ENCODE results near the gene ATP5PB.

The ATP5PB gene

GRCh38 chr1:111476761-111477309 lies 27.6 kb downstream of the ATP5PB start:
- DNase-seq: no peak

- no peak for DNase-seq
These were observed 31.4 kb downstream of the ATP5PB start for GRCh38 chr1:111480674-111481073.

GRCh38 chr1:111481387-111482221 lies 32.3 kb downstream of the ATP5PB start:
- DNase-seq: peak; percentile 1 to 15

- DNase-seq: no peak
These were observed 33.9 kb downstream of the ATP5PB start for GRCh38 chr1:111483166-111483565.

- no peak for DNase-seq
These were observed 34.6 kb downstream of the ATP5PB start for GRCh38 chr1:111483876-111484275.

- DNase-seq: no peak
These were observed 35.2 kb downstream of the ATP5PB start for GRCh38 chr1:111484391-111485026.

GRCh38 chr1:111486431-111486830 lies 37.2 kb downstream of the ATP5PB start:
- DNase-seq: no peak

- DNase-seq: no peak
These were observed 37.9 kb downstream of the ATP5PB start for GRCh38 chr1:111487133-111487532.

GRCh38 chr1:111488669-111489068 lies 39.4 kb downstream of the ATP5PB start:
- no peak for DNase-seq

GRCh38 chr1:111489604-111490003 lies 40.3 kb downstream of the ATP5PB start:
- no peak for DNase-seq

GRCh38 chr1:111490220-111490619 lies 41.0 kb downstream of the ATP5PB start:
- DNase-seq: no peak

- DNase-seq: no peak
These were observed 41.8 kb downstream of the ATP5PB start for GRCh38 chr1:111491070-111491469.

GRCh38 chr1:111496398-111496797 lies 47.1 kb downstream of the ATP5PB start:
- no peak for DNase-seq

- DNase-seq: no peak
These were observed 48.3 kb downstream of the ATP5PB start for GRCh38 chr1:111497592-111497991.

GRCh38 chr1:111499026-111499785 lies 49.9 kb downstream of the ATP5PB start:
- DNase-seq: no peak

- no peak for DNase-seq
These were observed 52.4 kb downstream of the ATP5PB start for GRCh38 chr1:111501645-111502044.

GRCh38 chr1:111503585-111504060 lies 54.4 kb downstream of the ATP5PB start, which contains the start of the genes ADORA3 and TMIGD3:
Gene ADORA3 (minus strand): TSS chr1:111503633. CDS start chr1:111503354, 279 bp downstream.
Gene TMIGD3 (minus strand): TSS chr1:111503633. CDS start chr1:111503354, 279 bp downstream.
- no peak for DNase-seq

- DNase-seq: no peak
These were observed 54.8 kb downstream of the ATP5PB start for GRCh38 chr1:111504097-111504496.

- no peak for DNase-seq
These were observed 56.4 kb downstream of the ATP5PB start for GRCh38 chr1:111505641-111506119.

GRCh38 chr1:111506561-111506960 lies 57.3 kb downstream of the ATP5PB start:
- DNase-seq: no peak

- DNase-seq: peak; percentile 14 to 41
These were observed 58.3 kb downstream of the ATP5PB start for GRCh38 chr1:111507411-111508201.

GRCh38 chr1:111509997-111510375 lies 60.7 kb downstream of the ATP5PB start:
- DNase-seq: no peak
